ENCODE data around the gene GPC3.
"Not testable (repeated sequence)": the region's sequence is repeated elsewhere in the genome, so short reads cannot be mapped to it uniquely, and the experiment has no call there.

GPC3 gene

GRCh38 chrX:133746593-133746992, 238.8 kb downstream of the GPC3 start:
- DNase-seq = no peak

- no peak for DNase-seq
Measured at GRCh38 chrX:133745349-133745748, 240.0 kb downstream of the GPC3 start.

- no peak for DNase-seq
Measured at GRCh38 chrX:133742602-133743305, 242.6 kb downstream of the GPC3 start.

GRCh38 chrX:133741303-133741702, 244.1 kb downstream of the GPC3 start:
- DNase-seq = no peak

- DNase-seq = no peak
Measured at GRCh38 chrX:133726642-133727041, 258.8 kb downstream of the GPC3 start.

- no peak for DNase-seq
Measured at GRCh38 chrX:133726211-133726630, 259.2 kb downstream of the GPC3 start.

GRCh38 chrX:133723930-133724329, 261.5 kb downstream of the GPC3 start:
- DNase-seq = no peak

- no peak for DNase-seq
Measured at GRCh38 chrX:133722756-133723155, 262.6 kb downstream of the GPC3 start.

- DNase-seq = not testable (repeated sequence)
Measured at GRCh38 chrX:133720269-133720668, 265.1 kb downstream of the GPC3 start.

GRCh38 chrX:133715715-133716114, 269.7 kb downstream of the GPC3 start:
- DNase-seq = no peak

GRCh38 chrX:133709501-133709900, 275.9 kb downstream of the GPC3 start:
- DNase-seq = no peak

GRCh38 chrX:133706890-133707289, 278.5 kb downstream of the GPC3 start:
- no peak for DNase-seq

- no peak for DNase-seq
Measured at GRCh38 chrX:133702230-133702629, 283.2 kb downstream of the GPC3 start.

GRCh38 chrX:133699023-133699728, 286.2 kb downstream of the GPC3 start:
- no peak for DNase-seq

GRCh38 chrX:133698298-133698697, 287.1 kb downstream of the GPC3 start:
- no peak for DNase-seq

GRCh38 chrX:133697656-133698055, 287.7 kb downstream of the GPC3 start:
- no peak for DNase-seq

GRCh38 chrX:133689997-133690599, 295.3 kb downstream of the GPC3 start:
- no peak for DNase-seq

- no peak for DNase-seq
Measured at GRCh38 chrX:133685822-133686221, 299.6 kb downstream of the GPC3 start.

GRCh38 chrX:133681897-133682296, 303.5 kb downstream of the GPC3 start:
- no peak for DNase-seq

GRCh38 chrX:133681421-133681820, 304.0 kb downstream of the GPC3 start:
- DNase-seq = no peak

- DNase-seq = no peak
Measured at GRCh38 chrX:133677123-133678063, 308.0 kb downstream of the GPC3 start.

GRCh38 chrX:133676344-133677122, 308.9 kb downstream of the GPC3 start:
- DNase-seq = no peak

Measured in stimulated activated CD4-positive, alpha-beta T cell treated with anti-CD3 and anti-CD28 coated beads, Interleukin-4, amount 100 ng/mL, for 24 hours (primary cell).